H1 (cell line): ENCODE data around the gene POLR3C. TPM values are rescaled to one million over a fixed set of nuclear protein-coding genes. Genes with fewer than 3 reads are reported as not detected.

Experiments used
- BACH1 ChIP-seq: IDR thresholded peaks from 2 replicates; pipeline ENCODE4 v1.6.1; 2012; ENCODE audit warnings: low read length, improper control_type of control experiment
- HDAC6 ChIP-seq: IDR thresholded peaks from one replicate; pipeline ENCODE4 v1.7.1; 2012; ENCODE audit warnings: low read depth, mild to moderate bottlenecking, inconsistent platforms, low read length, moderate library complexity
- JUN ChIP-seq: IDR thresholded peaks from 2 replicates; pipeline ENCODE4 v1.6.1; 2011; ENCODE audit warnings: low read depth, mild to moderate bottlenecking, improper control_type of control experiment, low read length
- KDM1A ChIP-seq: fragments of 200-600, 300-600 bp; sonication (generic); IDR thresholded peaks from 2 replicates; pipeline ENCODE4 v1.7.1; 2016; ENCODE audit warnings: mild to moderate bottlenecking, low read length, borderline replicate concordance
- RAD21 ChIP-seq, 2 experiments: IDR thresholded peaks in 1 of 2; conservative IDR thresholded peaks in 1 of 2; 2 replicates each; pipeline ENCODE4 v1.6.1; 2011; ENCODE audit warnings: low read depth in 2 of 2, low read length in 2 of 2, improper control_type of control experiment in 1 of 2, inconsistent platforms in 1 of 2, mild to moderate bottlenecking in 1 of 2, moderate library complexity in 1 of 2
- SP2 ChIP-seq: IDR thresholded peaks from 2 replicates; pipeline ENCODE4 v1.6.1; 2012; ENCODE audit warnings: mild to moderate bottlenecking, low read length, inconsistent platforms
- SP4 ChIP-seq: IDR thresholded peaks from 2 replicates; pipeline ENCODE4 v1.6.1; 2012; ENCODE audit warnings: low read length, inconsistent platforms
- TAF1 ChIP-seq: IDR thresholded peaks from 2 replicates; pipeline ENCODE4 v1.6.1; 2011; ENCODE audit warnings: mild to moderate bottlenecking, low read depth, low read length
- polyA plus RNA-seq, 7 experiments: library from polyadenylated mRNA; depleted of rRNA in 3 of 7; stranded (reverse) in 5 of 7; unstranded in 2 of 7; fragments of >200 nt in 5 of 7; fragments of 200-250 nt in 2 of 7; gene quantifications; 1 replicate in 5 of 7; 2 replicates in 1 of 7; 4 replicates in 1 of 7; pipeline versions ENCODE4 v1.2.1 to v1.2.3, GENCODE V29; 2011 to 2013; ENCODE audit warnings: missing spikeins in 2 of 7, mixed read lengths in 2 of 7
- total RNA-seq: library from RNA; stranded (reverse); fragmentation: NEBNext Ultra II Directional; extraction: Animal tissue kit (Norgen Biotek cat#: 25700); gene quantifications from 2 replicates; pipeline ENCODE4 v1.2.1, GENCODE V29; 2021
- TF ChIP-seq, protein P1 (sequence below): fragments of 300-600 bp; sonication (generic); IDR thresholded peaks from 2 replicates; pipeline ENCODE4 v1.7.1; 2012; ENCODE audit warnings: low read length, moderate library complexity, mild to moderate bottlenecking, inconsistent platforms; ENCODE audit not compliant: insufficient replicate concordance
- TF ChIP-seq, protein P2 (sequence below): IDR thresholded peaks from 2 replicates; pipeline ENCODE4 v1.6.1; 2012; ENCODE audit warnings: inconsistent platforms

POLR3C gene
- total and polyA plus RNA-seq, 2 of the 8 experiments (the other 6 are each of a cell fraction or from before 2014, with no cell fraction given): 26.8 TPM

DNA sequence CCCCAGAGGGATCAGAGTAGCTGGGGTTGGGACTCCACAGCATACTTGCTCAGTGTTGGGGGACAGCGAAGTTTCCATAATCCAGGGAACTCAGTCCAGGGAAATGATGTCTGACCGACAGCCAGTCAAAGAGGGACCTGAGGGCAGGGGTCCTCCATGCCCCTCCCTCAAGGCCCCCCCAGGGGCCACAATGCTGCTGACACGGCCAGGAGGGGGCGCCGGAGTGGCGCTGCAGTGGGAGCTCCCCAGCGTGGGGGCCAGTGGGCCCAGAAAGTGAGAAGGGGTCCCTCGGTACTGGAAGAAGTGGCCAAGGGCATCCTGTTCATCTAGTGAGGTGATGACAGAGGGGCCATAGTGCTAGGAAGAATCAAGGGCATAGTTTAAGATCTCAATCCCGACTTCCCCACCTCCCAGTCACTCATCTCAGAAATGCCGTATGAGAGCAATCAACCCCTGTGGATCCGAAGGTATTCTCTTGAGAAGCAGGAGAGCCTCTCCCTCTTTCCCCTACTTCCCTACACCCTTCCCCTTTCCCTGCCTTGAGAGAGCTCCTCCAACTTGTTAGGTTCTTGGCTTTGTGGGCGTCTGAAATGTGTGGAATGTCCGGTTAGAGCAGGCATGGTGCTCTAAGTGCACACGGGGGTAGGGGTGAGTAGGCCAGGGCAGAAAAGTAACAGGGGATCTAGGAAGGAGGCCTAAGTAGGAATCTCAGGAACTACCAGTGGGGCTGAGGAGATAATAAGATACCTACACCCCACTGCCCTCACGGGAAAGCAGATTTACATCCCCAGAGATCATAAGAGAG is 25.6 kb downstream of the POLR3C start (continued):
- TF ChIP-seq, protein P1, sequence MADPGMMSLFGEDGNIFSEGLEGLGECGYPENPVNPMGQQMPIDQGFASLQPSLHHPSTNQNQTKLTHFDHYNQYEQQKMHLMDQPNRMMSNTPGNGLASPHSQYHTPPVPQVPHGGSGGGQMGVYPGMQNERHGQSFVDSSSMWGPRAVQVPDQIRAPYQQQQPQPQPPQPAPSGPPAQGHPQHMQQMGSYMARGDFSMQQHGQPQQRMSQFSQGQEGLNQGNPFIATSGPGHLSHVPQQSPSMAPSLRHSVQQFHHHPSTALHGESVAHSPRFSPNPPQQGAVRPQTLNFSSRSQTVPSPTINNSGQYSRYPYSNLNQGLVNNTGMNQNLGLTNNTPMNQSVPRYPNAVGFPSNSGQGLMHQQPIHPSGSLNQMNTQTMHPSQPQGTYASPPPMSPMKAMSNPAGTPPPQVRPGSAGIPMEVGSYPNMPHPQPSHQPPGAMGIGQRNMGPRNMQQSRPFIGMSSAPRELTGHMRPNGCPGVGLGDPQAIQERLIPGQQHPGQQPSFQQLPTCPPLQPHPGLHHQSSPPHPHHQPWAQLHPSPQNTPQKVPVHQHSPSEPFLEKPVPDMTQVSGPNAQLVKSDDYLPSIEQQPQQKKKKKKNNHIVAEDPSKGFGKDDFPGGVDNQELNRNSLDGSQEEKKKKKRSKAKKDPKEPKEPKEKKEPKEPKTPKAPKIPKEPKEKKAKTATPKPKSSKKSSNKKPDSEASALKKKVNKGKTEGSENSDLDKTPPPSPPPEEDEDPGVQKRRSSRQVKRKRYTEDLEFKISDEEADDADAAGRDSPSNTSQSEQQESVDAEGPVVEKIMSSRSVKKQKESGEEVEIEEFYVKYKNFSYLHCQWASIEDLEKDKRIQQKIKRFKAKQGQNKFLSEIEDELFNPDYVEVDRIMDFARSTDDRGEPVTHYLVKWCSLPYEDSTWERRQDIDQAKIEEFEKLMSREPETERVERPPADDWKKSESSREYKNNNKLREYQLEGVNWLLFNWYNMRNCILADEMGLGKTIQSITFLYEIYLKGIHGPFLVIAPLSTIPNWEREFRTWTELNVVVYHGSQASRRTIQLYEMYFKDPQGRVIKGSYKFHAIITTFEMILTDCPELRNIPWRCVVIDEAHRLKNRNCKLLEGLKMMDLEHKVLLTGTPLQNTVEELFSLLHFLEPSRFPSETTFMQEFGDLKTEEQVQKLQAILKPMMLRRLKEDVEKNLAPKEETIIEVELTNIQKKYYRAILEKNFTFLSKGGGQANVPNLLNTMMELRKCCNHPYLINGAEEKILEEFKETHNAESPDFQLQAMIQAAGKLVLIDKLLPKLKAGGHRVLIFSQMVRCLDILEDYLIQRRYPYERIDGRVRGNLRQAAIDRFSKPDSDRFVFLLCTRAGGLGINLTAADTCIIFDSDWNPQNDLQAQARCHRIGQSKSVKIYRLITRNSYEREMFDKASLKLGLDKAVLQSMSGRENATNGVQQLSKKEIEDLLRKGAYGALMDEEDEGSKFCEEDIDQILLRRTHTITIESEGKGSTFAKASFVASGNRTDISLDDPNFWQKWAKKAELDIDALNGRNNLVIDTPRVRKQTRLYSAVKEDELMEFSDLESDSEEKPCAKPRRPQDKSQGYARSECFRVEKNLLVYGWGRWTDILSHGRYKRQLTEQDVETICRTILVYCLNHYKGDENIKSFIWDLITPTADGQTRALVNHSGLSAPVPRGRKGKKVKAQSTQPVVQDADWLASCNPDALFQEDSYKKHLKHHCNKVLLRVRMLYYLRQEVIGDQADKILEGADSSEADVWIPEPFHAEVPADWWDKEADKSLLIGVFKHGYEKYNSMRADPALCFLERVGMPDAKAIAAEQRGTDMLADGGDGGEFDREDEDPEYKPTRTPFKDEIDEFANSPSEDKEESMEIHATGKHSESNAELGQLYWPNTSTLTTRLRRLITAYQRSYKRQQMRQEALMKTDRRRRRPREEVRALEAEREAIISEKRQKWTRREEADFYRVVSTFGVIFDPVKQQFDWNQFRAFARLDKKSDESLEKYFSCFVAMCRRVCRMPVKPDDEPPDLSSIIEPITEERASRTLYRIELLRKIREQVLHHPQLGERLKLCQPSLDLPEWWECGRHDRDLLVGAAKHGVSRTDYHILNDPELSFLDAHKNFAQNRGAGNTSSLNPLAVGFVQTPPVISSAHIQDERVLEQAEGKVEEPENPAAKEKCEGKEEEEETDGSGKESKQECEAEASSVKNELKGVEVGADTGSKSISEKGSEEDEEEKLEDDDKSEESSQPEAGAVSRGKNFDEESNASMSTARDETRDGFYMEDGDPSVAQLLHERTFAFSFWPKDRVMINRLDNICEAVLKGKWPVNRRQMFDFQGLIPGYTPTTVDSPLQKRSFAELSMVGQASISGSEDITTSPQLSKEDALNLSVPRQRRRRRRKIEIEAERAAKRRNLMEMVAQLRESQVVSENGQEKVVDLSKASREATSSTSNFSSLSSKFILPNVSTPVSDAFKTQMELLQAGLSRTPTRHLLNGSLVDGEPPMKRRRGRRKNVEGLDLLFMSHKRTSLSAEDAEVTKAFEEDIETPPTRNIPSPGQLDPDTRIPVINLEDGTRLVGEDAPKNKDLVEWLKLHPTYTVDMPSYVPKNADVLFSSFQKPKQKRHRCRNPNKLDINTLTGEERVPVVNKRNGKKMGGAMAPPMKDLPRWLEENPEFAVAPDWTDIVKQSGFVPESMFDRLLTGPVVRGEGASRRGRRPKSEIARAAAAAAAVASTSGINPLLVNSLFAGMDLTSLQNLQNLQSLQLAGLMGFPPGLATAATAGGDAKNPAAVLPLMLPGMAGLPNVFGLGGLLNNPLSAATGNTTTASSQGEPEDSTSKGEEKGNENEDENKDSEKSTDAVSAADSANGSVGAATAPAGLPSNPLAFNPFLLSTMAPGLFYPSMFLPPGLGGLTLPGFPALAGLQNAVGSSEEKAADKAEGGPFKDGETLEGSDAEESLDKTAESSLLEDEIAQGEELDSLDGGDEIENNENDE: no peak
- TF ChIP-seq KDM1A (no peak), SP4 (no peak), TAF1 (no peak), BACH1 (no peak), RAD21 (IDR thresholded peaks at IDR 0.05 in 1 of 2, conservative IDR thresholded peaks at IDR 0.05 in 1 of 2; ENCODE audit: low read depth in 2 of 2, low read length in 2 of 2) (peak; percentile 42 to 68), HDAC6 (no peak), JUN (no peak), SP2 (no peak)
- TF ChIP-seq, protein P2, sequence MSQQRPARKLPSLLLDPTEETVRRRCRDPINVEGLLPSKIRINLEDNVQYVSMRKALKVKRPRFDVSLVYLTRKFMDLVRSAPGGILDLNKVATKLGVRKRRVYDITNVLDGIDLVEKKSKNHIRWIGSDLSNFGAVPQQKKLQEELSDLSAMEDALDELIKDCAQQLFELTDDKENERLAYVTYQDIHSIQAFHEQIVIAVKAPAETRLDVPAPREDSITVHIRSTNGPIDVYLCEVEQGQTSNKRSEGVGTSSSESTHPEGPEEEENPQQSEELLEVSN: no peak
